Panc1 (cell line): ENCODE results near the gene MYH3.

Source experiments
- CTCF ChIP-seq: fragments of 450-650 bp; IDR thresholded peaks from 2 replicates; pipeline ENCODE4 v1.5.1; 2017; ENCODE audit warnings: mild to moderate bottlenecking
- POLR2AphosphoS5 ChIP-seq: IDR thresholded peaks from 2 replicates; pipeline ENCODE4 v1.6.1; 2012; ENCODE audit warnings: mild to moderate bottlenecking, low read depth, low read length, moderate library complexity

- no peak for TF ChIP-seq CTCF
- no peak for TF ChIP-seq POLR2AphosphoS5
Observed at GRCh38 chr17:10652984-10653659, 4.0 kb downstream of the MYH3 start.
